Cardiac muscle cell (in vitro differentiated cells and primary cell): ENCODE results near the gene POTEF. TPM values are rescaled to one million over a fixed set of nuclear protein-coding genes. Genes with fewer than 3 reads are reported as not detected.
"Not testable (repeated sequence)": the region's sequence is repeated elsewhere in the genome, so short reads cannot be mapped to it uniquely, and the experiment has no call there.

Source experiments
- DNase-seq, 2 donors: peaks; one replicate each; pipeline versions ENCODE4 v3.0.0 to v3.0.0-alpha.2; 2010 to 2017; ENCODE audit warnings: low read depth in 1 of 2, low spot score in 1 of 2
- H3K27ac ChIP-seq: fragments of 200-600 bp; sonication (generic); 2 replicates; pipeline ENCODE4 v1.5.1; 2016
- H3K27me3 ChIP-seq: fragments of 200-600 bp; sonication (generic); 2 replicates; pipeline ENCODE4 v1.6.0; 2016; ENCODE audit warnings: control low read depth
- H3K36me3 ChIP-seq: fragments of 200-600 bp; sonication (generic); 2 replicates; pipeline ENCODE4 v1.5.1; 2016; ENCODE audit warnings: control low read depth
- H3K4me1 ChIP-seq: fragments of 200-600 bp; sonication (generic); 2 replicates; pipeline ENCODE4 v1.8.1; 2017; ENCODE audit warnings: low read depth, mild to moderate bottlenecking, mixed run types
- H3K4me3 ChIP-seq: fragments of 200-600 bp; sonication (generic); 2 replicates; pipeline ENCODE4 v1.5.1; 2016; ENCODE audit warnings: mild to moderate bottlenecking
- H3K9me3 ChIP-seq: fragments of 200-600 bp; sonication (generic); 2 replicates; pipeline ENCODE4 v1.5.1; 2017; ENCODE audit warnings: low read depth, mild to moderate bottlenecking, control low read depth
- CTCF ChIP-seq: IDR thresholded peaks from 2 replicates; pipeline ENCODE4 v1.5.1; 2012; ENCODE audit warnings: low read depth, mild to moderate bottlenecking, low read length
- polyA plus RNA-seq: library from polyadenylated mRNA; unstranded; fragments of >200 nt; fragmentation: Nextera tagmentation; extraction: Ambion mirVana; gene quantifications from 2 replicates; pipeline ENCODE4 v1.2.1, GENCODE V29; 2016
- total RNA-seq: library from RNA; depleted of rRNA; stranded (reverse); fragments of >200 nt; gene quantifications from 2 replicates; pipeline ENCODE4 v1.2.3, GENCODE V29; 2016

The POTEF gene
- total and polyA plus RNA-seq, 2 experiments from 2014 or later = 14.9 to 39.9 TPM

DNA sequence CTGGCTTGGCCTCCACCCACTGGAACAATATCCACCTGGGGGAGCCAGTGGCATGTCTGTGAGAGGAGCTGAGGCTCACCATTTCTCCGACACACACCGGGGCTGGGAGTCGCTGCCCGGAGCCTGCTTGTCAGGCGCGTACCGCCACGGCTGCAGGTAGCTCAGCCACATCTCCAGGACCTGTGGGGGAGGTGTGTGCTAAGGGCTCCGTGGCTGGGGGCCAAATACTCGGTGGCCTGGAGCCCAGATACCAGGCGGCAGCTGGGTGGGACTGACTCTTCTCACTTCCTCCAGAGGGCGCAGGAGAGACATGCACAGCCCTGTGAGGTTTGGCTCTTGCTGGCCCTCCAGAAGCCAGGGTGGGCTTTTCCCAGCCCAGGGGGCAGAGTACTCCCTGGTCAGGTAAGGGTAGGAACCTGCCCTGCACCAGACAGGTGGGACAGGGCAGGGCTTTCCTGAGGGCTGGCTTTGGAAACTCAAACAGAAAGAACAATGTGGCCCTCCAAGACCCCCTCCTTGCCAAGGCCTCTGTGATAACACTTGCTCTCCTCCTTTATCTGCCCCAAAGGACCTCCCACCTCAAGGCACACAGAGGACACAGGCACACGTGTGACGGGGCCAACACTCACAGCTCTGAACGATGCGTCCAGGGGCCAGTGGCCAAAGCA is 27.1 kb upstream of the POTEF start:
- TF ChIP-seq CTCF = peak; percentile 65
- not testable (repeated sequence) for H3K27me3 ChIP-seq, H3K36me3 ChIP-seq, H3K9me3 ChIP-seq, H3K27ac ChIP-seq, H3K4me1 ChIP-seq, H3K4me3 ChIP-seq
- DNase-seq = peak; percentile 63 to 69

- no peaks in the 10 kb centered on the region for H3K4me1 ChIP-seq
- H3K36me3 ChIP-seq = no peaks in the 10 kb centered on the region
- no peak for TF ChIP-seq CTCF
- no peak overlapping the region for H3K27ac ChIP-seq
- no peak overlapping the region for H3K4me3 ChIP-seq
- no peaks in the 10 kb centered on the region for H3K27me3 ChIP-seq
- H3K9me3 ChIP-seq = no peaks in the 10 kb centered on the region
- DNase-seq = no peak
Observed at GRCh38 chr2:130154773-130155765, 26.0 kb upstream of the POTEF start.

DNA sequence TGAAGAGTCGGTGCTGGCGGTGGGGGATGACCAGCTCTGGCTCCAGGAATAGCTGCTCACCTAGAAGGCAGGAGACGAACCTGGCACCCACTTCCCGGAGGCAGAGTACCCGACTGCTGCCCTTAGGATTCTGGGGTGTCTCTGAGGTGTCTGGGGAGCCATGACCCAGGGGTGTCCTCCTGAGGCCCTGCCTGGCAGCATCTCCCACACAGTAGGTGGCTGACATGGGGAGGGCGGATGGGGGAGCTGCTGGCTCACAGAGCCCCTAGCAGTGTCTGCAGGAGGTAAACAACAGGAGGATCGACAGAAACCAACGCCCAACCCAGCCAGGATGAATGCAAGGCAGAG is 25.4 kb upstream of the POTEF start:
- not testable (repeated sequence) for H3K9me3 ChIP-seq, H3K4me3 ChIP-seq, DNase-seq, H3K4me1 ChIP-seq, H3K27me3 ChIP-seq, H3K27ac ChIP-seq, H3K36me3 ChIP-seq

GRCh38 chr2:130153721-130154422 is 24.9 kb upstream of the POTEF start:
- H3K4me1 ChIP-seq, H3K27me3 ChIP-seq, H3K9me3 ChIP-seq, H3K27ac ChIP-seq, H3K36me3 ChIP-seq, H3K4me3 ChIP-seq, DNase-seq: not testable (repeated sequence)

GRCh38 chr2:130152816-130153595 is 24.0 kb upstream of the POTEF start:
- Histone ChIP-seq H3K4me3 (no peak overlapping the region), H3K27ac (no peak overlapping the region), H3K36me3 (no peaks in the 10 kb centered on the region), H3K4me1 (no peaks in the 10 kb centered on the region), H3K9me3 (no peaks in the 10 kb centered on the region), H3K27me3 (no peaks in the 10 kb centered on the region)
- TF ChIP-seq CTCF = no peak
- DNase-seq = no peak

GRCh38 chr2:130152136-130152815 is 23.3 kb upstream of the POTEF start:
- H3K4me1 ChIP-seq, DNase-seq, H3K27me3 ChIP-seq, H3K9me3 ChIP-seq, H3K36me3 ChIP-seq, H3K4me3 ChIP-seq, H3K27ac ChIP-seq: not testable (repeated sequence)

GRCh38 chr2:130151145-130151512 is 22.1 kb upstream of the POTEF start:
- H3K9me3 ChIP-seq, H3K4me1 ChIP-seq, DNase-seq: not testable (repeated sequence)

More at GRCh38 chr2:130151145-130151512, 22.1 kb upstream of the POTEF start:
- not testable (repeated sequence) for H3K27ac ChIP-seq, H3K36me3 ChIP-seq, H3K4me3 ChIP-seq, H3K27me3 ChIP-seq
